ENCODE measurements around the gene SHLD1.
"Not testable (repeated sequence)": the region's sequence is repeated elsewhere in the genome, so short reads cannot be mapped to it uniquely, and the experiment has no call there.

Gene SHLD1

GRCh38 chr20:5737619-5737953, 12.6 kb upstream of the SHLD1 start:
- DNase-seq (ENCODE audit: low read depth) = no peak

- no peak for DNase-seq (ENCODE audit: low read depth)
These were observed 12.2 kb upstream of the SHLD1 start for GRCh38 chr20:5737966-5738365.

- not testable (repeated sequence) for DNase-seq (ENCODE audit: low read depth)
These were observed 9.6 kb upstream of the SHLD1 start for GRCh38 chr20:5740643-5741042.

GRCh38 chr20:5741089-5741488, 9.1 kb upstream of the SHLD1 start:
- no peak for DNase-seq (ENCODE audit: low read depth)

GRCh38 chr20:5742041-5742440, 8.2 kb upstream of the SHLD1 start:
- DNase-seq (ENCODE audit: low read depth) = no peak

- DNase-seq (ENCODE audit: low read depth) = no peak
These were observed 4.7 kb upstream of the SHLD1 start for GRCh38 chr20:5745416-5746030.

GRCh38 chr20:5746064-5746463, 4.1 kb upstream of the SHLD1 start:
- DNase-seq (ENCODE audit: low read depth) = no peak

GRCh38 chr20:5748246-5748645, 2.0 kb upstream of the SHLD1 start:
- DNase-seq (ENCODE audit: low read depth) = no peak

- DNase-seq (ENCODE audit: low read depth) = not testable (repeated sequence)
These were observed 669 bp upstream of the SHLD1 start for GRCh38 chr20:5749512-5749951.

GRCh38 chr20:5751856-5752255, 1.7 kb downstream of the SHLD1 start:
- DNase-seq (ENCODE audit: low read depth) = no peak

- no peak for DNase-seq (ENCODE audit: low read depth)
These were observed 3.6 kb downstream of the SHLD1 start for GRCh38 chr20:5753814-5754213.

GRCh38 chr20:5757949-5758348, 7.7 kb downstream of the SHLD1 start:
- no peak for DNase-seq (ENCODE audit: low read depth)

- no peak for DNase-seq (ENCODE audit: low read depth)
These were observed 16.0 kb downstream of the SHLD1 start for GRCh38 chr20:5766085-5766764.

GRCh38 chr20:5767493-5768098, 17.4 kb downstream of the SHLD1 start:
- no peak for DNase-seq (ENCODE audit: low read depth)

- no peak for DNase-seq (ENCODE audit: low read depth)
These were observed 20.2 kb downstream of the SHLD1 start for GRCh38 chr20:5770231-5770986.

GRCh38 chr20:5770987-5771318, 20.8 kb downstream of the SHLD1 start:
- no peak for DNase-seq (ENCODE audit: low read depth)

GRCh38 chr20:5772704-5773103, 22.5 kb downstream of the SHLD1 start:
- no peak for DNase-seq (ENCODE audit: low read depth)

GRCh38 chr20:5773589-5773988, 23.4 kb downstream of the SHLD1 start:
- DNase-seq (ENCODE audit: low read depth) = no peak

- no peak for DNase-seq (ENCODE audit: low read depth)
These were observed 25.9 kb downstream of the SHLD1 start for GRCh38 chr20:5776077-5776476.

- no peak for DNase-seq (ENCODE audit: low read depth)
These were observed 29.1 kb downstream of the SHLD1 start for GRCh38 chr20:5779071-5779900.

GRCh38 chr20:5780846-5781217, 30.6 kb downstream of the SHLD1 start:
- DNase-seq (ENCODE audit: low read depth) = no peak

- DNase-seq (ENCODE audit: low read depth) = not testable (repeated sequence)
These were observed 31.2 kb downstream of the SHLD1 start for GRCh38 chr20:5781367-5781766.

Measured in activated T-helper 1 cell treated with Interleukin-2 at 50 U/mL for 16 hours (primary cell).